ENCODE data around the gene CHKA.

The CHKA gene

DNA sequence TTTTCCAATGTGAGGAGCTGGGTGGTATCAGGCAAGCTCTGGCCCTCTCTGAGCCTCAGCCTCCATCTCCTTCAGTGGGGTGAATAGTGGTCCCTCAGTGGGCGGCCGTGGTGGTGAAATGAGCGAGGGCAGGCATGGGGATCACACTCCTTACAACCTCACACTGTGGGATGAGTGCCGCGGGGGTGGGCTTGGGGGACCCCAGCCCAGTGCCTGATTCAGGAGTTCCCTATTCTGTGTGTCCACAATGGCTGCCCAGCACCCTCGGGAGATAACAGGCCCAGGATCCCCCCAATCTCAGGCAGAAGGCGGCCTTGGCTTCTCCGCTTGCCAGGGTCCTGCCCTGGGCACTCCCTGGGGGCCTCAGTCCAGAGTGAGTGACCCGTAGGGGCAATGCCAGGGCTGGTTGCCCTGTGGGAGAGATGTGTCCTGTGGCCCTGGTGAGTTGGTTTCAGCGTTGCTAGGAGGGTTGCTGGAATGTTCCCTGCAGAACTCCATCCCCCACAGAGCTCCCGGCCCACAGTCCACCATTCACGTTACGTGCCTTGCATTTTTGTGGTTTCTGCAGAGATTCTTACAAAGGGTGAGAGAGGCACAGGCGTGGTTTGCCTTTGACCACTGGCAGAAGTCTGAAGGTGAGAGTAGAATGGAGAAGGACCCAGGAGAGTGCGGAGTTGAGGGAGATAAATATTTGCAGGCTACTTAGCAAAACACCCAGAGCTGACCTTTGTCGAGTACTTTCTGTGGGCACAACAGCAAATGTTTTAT lies 108.2 kb downstream of the CHKA start:
- DNase-seq (ENCODE audit: low read depth), result no peak

DNA sequence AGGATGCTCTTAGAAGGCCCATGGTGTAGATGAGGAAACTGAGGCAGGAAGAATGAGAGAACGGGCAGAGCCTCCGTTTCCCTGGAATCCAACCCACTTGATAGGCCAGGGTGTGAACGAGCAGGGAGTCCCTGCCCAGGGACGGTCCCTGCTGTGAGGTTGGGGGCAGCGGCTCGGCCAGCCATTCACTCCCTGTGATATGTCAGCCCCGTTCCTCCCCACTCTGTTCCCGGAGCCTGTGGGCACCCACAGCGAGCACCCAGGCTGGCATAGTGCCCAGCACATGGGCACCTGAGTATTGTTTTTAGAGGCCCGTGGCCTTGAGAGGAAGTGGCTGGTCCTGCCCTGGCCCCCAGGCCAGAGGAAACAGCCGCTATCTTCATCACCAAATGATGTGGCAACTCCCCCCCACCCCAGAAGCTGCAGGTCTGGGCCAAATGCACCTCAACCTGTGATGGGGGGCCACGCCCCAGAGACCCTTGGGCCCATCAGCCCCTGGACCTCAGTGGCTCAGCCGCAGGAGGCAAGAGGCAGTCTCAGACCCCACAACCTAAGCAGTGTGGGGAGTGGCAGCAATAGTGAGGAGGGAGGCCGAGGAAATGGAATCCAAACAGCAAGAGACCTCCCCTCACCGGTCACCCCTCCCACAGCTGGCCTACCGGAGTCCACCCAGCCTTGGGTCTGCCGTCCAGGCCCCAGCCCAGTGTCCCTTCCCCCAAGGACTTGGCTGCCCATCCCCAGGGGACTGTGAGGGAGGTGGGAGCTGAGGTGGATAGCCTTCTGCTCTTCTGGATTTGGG lies 108.9 kb downstream of the CHKA start:
- no peak for DNase-seq (ENCODE audit: low read depth)

DNA sequence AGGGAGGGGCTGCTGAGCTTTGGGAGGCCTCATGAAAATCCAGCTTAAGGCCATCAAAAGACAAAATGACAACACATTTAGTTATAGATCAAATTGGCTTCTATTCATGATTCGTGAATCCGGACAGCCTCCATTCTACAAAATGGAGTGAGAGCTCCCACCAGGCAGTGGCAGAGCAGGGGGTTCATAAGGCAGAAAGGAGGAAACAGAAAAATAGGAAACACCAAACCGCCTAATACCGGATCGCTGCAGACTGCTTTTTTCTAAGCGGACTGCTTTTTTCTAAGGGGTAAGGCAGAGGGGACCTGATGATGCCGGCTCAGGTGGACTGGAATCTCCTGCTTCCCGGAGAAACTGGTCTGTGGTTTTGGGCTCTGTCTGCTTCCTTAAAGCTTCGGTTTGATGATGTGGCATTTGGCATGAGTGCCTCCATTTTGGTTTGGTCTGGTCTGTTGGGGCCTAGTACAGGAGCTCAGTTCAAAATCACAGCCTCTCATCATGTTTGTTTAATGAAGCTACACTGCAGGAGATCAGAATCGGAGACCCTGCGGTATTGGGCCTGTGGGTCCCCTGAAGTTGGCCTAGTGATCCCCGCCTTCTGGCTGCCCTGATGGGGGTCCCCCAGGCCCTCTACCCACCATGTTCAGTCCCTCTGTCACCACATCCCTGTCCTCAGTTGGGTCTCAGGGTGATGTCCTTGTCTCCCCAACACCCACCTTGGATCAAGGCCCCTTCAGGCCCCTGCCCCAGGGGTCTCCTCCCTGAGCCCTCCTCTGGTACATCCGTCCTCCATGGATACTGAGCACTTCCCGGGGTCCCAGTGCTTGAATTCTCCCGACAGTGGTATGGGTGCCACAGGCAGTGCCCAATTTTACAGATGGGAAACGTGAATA lies 109.9 kb downstream of the CHKA start:
- no peak for DNase-seq (ENCODE audit: low read depth)

DNA sequence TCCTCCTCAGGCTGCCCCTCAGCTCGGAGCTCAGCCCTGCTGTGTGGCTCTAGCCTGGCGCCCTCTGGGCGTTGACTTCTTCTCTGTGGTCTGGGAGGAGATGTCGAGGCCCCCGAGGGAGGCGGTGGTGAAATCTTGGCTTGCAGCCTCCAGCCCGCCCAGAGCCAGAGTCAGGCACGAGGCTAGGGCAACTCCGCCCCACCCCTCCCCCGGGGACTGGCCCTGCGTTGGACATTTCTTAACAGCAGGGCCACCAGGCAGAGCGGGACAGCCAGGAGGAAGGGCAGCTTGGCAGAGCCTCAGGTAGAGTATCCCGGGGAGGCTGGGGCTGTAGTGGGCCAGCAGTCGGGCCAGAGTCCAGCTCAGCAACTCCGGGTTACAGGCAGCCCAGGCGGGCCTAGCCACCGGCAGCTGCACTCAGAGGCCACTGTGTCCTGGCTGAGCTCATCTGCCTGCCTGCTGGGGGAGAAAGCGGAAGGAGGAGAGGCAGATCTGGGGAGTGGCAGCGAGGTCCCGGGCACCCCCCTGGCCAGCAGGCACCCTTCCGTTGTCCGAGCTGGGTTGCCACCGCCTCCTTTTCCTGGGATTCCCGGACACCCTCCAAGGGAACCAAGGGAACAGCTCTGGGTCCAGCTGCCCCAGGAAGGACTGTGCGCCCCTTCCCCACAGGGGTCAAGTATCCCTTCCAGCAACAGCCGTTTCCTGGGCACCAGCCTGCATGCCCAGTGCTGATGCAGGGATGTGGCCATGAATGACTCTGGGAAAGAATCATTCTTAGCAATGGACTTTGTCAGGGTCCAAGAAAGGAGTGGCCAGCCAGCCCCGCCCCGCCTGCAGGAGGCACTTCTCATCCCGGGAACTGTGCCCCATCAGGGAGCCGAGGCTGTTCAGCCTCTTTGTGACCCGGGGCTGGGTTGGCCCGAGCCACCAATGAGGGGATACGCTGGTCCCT lies 110.8 kb downstream of the CHKA start, which contains the start of gene ALDH3B1:
Gene ALDH3B1, plus strand, starts transcription at position 238 of the 952 bp plus-strand sequence. CDS start 4,971 bp downstream, outside the sequence.
- DNase-seq (ENCODE audit: low read depth), result no peak

DNA sequence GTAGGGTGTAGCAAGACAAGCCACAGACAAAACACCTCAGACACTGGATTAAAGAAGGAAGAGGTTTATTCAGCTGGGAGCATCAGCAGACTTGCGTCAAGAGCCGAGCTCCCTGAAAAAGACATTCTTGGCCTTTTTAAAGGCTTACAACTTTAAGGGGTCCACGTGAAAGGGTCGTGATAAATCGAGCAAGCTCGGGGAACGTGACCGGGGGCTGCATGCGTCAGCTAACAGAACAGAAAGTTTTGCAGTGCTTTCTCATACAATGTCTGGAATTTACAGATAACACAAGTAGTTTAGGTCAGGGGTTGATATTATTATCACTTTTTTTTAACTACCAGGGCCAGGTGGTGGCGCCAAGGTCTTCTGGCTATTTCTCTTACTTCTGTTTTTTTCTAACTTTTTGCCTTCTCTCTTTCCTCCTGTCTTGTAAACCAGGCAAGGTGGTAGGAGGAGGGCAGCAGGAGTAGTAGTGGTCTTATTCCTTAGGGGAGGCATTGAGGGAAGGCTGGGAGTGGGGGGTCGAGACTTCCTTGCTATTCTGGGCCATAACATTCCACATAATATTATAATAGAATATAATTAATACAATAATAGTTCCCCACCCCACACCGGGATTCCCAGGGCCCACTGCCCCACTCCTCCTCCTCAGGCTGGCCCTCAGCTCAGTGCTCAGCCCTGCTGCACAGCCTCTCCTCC lies 111.6 kb downstream of the CHKA start:
- DNase-seq (ENCODE audit: low read depth), result no peak

DNA sequence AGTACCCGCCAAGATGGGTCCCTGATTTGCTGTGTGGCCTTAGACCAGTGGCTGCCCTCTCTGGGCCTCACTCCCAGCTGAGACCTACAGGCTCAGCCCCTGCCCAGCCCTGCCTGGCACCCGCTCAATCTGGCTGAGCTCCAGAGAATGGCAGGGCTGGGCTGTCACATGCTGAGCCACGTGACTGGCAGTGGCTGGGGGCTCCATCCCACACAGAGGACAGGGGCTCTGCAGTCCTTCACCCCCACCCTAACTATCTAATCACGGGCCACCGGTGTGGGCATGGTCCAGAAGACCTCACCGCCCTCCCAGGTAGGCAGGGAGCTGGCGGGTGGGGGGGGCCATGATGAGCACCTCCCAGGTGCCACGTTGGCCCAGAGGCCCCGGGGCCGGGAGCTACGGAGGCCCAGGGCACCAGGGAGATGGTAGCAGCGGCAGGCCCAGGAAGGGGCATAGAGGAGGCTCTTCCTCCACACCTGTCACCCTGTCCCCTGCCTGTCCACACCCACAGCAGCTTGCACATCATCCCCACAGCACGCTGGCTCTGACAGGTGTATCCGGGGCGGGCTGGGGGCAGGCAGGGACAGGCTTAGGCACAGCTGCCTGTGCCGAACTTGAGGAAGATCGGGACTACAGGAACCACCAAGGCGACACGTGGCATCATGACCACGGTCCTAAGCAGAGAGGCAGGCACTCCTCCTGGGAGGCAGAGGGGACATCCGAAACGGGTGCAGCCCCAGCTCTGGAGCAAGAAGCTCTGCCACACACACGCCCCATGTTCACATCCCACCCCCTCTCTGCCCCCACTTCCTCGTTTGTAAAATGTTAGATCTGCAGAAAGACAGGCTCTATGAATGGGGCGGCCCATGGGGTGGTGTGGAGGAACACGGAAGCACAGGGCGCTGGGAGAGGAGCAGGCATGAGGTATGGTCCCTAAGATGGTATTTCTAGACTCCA lies 112.5 kb downstream of the CHKA start:
- no peak for DNase-seq (ENCODE audit: low read depth)

DNA sequence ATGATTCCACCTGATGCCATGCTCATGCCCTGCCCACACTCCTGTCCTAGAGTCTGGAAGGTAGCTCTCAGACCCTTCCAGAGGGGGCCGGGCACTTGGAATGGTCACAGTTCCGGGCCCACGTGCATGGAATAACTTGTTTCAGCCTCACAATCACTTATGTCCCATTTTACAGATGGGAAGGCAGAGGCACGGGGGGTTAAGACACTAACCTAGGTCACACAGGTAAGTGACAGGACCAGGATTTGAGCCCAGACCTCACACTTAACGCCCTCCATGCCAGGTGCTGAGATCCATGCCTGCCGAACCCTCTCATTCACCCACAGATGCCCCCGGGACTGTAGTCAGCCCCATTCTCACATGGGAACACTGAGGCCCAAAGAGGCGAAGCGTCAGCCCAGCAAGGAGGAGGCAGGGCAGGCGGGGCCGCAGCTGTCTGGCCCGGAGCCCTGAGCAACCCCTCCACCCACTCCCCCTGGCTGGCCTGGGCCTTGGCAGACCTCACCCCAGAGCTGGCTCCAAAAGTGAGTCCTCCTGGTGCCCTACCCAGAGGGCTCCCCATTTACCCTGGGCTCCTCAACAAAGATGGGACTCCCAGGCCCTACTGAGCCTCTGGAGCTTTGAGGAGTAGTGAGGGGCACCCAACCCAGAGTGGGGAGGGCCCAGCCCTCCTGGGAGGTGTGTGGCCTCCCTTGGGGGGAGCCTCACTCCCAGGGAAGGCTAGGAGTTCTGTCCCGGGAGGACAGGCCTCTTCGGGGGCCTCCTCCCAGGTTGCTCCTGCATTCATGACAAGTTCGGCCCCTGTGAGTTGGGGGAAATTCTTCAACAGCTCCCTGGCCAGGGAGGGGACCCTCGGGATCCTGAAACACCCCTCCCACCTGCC lies 113.4 kb downstream of the CHKA start:
- no peak for DNase-seq (ENCODE audit: low read depth)

DNA sequence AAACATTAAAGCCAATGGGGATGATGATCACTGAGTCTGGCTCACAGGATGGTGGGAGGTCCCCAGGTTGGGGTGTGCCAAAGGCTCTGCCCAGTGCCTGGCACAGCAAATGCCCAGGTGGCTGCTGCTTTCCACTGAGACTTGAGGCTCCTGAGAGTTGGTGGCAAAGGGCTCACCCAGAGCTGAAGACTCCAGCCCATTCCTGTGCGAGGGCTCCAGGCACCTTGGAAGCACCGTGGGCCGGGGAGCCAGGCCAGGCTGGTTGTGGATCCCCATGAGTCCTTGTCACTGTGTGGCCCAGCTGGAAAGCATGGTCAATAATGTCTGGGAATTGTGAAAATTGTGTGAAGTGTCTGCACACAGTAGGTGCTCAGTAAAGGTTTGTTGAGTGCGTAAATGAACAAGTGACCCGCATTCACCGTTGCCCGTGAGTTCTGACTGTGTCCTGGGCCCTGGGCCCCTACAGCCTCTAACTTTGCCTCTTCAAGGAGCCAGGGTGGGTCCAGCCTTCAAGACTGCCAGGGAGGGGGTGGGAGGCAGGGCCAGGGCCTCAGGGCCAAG lies 114.5 kb downstream of the CHKA start:
- DNase-seq (ENCODE audit: low read depth), result no peak

DNA sequence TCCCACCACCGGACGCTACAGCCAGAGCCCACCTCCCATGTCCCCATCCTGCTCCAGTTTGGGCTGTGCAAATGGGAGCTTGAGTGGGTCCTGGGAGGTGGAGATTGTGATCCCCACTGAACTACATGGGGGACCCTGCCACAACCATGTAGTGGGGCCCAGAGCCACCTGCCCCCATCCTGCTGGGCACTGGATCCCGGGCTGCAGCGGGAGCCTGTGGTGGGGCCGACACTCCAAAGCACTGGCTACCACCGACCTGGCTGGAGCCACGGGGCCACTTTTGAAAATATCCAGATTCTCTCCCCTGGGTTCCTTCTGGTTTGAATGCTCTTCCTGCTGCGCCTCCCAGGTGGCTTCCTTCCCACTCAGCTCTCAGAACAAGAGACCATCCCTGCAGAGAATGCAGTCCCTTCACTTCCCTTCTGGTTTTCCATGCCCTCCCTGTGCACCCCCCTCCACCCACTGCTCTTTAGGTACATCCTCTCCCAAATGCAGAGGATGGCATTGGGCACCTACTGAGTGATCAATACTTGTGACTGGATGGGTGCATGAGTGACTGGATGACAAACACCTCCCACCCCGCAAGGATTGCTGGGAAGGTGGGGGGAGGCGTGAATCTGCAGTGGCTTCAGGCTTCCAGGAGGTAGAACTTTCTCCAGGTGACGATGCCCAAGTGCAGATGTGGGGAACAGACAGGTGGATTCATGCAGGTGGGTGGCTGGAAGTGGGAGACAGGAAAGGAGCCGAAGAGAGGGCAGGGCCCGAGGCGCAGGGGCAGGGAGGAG lies 116.4 kb downstream of the CHKA start:
- no peak for DNase-seq (ENCODE audit: low read depth)

DNA sequence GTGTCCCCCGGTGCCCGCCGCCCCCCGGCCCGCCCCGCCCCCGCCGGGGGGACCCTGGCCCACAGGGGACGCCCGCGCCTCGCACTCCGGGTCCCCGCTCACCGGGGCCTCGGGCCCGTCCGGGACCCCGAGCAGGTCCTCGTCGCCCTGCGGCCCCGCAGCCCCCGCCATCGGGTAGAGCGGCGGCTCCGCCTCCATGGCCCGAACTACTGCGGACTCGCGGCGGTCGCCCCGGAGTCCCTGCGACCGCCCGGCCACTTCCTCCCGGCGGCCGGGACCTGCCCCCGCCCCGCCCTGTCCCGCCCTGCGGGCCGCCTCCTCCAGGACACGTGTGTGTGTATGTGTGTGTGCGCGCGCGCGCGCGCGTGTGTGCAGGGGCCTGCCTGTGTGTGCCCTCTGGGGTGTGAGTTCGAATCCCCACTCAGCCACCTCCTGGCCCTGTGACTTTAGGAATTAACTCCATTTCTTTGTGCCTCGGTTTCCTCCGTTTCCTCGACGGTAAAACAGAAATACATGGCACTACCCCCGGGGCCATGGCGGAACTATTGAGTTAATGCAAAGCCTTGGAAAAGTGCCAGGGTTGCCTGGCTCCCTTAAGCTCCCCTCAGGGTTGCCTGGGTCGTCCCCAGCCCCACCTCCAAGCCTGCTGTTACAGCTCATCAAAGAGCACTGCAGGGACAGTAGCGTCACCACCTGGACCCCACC lies 117.2 kb downstream of the CHKA start, which contains the start of gene UNC93B1:
Gene UNC93B1, minus strand, starts transcription at position 252 of the 705 bp plus-strand sequence. Its CDS starts 54 bp downstream, at position 198.
- DNase-seq (ENCODE audit: low read depth), result peak; percentile 72

DNA sequence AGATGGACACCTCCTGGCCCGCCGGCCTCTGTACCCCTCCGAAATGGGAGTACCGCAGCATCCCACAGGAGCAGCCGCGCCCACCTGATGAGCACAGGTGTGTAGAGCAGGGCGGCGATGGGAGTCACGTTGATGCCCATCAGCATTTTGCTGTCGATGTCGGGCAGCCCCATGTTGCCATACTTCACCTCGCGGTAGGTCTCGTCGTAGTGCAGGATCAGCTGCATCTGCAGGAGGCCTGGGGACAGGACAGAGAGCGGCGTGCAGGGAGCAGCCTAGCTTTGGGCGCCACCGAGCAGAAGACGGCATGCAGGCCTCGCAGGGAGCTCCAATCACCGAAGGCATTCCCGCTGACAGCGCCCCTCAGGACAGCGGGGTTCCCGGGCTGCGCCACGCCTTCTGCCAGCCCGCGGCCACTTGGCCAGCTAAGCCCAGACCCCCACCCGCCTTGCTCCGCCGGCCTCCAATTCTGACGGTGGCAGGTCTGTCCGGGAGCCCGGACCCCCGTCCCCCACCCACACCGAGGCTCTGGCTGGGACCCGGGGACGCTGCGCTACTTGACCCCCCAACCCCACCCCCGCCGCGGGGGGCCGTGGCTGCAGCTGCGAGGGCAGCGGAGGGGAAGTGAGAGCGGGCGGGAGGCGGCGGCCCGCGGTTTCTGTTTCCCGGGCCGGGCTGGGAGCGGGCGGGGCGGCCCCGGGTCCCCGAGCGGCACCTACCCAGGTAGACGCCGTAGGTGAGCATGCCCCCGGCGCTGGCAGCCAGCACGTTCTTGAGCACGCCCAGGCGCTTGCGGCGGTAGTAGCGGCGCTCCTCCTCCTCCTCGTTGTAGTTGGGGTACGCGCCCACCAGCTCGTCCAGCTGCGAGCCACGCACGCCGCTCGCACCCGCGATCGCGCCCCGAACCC lies 118.0 kb downstream of the CHKA start:
- peak; percentile 43 for DNase-seq (ENCODE audit: low read depth)

Data from stimulated activated CD4-positive, alpha-beta T cell treated with anti-CD3 and anti-CD28 coated beads, Interleukin-2, amount 100 ng/mL, for 4 hours (primary cell).